Stimulated activated CD4-positive, alpha-beta T cell treated with anti-CD3 and anti-CD28 coated beads, Interleukin-15, amount 100 ng/mL, for 1 hour (primary cell): ENCODE data around the gene UXS1.

ENCODE experiments used
- DNase-seq, 2 donors: peaks; one replicate each; pipeline ENCODE4 v3.0.0-alpha.2; 2020; ENCODE audit warnings: low read depth in 1 of 2, low spot score in 1 of 2

The UXS1 gene

GRCh38 chr2:106113361-106113966 is 80.6 kb downstream of the UXS1 start:
- no peak for DNase-seq

DNA sequence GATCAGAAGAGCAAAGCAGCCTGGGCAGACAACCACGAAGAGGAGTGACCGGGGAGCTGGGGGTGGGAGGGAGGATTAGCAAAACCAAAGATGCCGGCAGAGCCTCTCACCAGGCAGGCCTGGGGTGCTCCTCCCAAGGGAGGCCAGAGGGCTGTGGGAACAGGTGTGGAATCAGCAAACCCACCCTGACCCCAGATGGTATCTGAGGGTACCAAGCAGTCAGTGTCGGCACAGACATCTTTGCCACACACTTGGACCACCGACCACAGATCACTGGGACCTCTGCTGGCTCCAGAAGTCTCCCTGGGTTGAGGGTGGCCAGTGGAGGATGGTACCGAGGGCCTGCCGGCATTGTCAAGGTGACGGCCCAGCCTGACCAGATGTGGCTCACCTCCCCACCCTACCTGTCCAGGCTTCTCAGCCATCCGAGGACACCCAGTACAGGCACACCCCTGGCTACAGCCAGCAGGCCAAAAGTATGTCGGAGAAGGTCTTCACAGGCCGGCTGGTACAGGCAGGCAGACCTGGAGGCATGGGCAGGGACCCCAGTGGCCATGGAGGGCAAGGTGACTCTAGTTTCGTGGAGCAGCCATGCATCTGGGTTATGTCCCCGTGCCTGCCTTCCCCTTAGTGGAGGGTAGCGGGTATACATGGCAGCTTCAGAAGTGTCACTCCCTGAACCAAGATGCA is 82.1 kb downstream of the UXS1 start:
- no peak for DNase-seq

DNA sequence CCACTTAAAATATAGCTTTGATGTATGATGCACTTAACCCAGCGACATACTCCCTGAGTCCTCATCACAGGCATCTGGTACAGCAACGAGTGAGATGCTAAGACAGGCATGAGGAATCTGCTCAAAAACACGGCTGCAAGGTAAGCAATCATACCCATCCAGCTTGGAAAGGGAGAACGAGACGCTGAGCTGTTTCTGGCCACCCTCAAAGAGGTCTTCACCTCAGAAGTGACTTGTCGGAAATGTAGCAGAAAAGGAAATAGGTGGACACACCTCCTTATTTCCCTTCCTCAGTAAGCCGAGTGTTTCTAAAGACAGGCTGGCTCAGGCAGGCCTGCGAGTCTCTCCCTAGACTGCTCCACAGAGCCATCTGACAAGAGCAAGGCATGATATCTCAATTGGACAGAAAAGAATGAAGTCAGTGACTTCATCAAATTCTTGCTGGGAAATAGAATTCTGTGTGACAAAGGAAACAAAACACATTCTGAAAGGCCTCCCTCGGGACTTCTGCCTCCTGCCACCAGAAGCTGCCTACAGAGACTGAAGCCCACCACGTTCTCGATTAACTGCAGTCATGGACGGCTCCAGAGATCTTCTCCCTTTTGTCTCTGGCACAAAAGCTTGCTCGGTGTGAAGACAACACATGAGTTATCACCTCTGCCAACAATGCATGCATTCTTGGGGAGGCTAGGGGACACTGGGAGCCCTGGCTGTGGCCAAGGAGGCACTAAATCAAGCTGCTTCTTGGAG is 84.3 kb downstream of the UXS1 start:
- no peak for DNase-seq

DNA sequence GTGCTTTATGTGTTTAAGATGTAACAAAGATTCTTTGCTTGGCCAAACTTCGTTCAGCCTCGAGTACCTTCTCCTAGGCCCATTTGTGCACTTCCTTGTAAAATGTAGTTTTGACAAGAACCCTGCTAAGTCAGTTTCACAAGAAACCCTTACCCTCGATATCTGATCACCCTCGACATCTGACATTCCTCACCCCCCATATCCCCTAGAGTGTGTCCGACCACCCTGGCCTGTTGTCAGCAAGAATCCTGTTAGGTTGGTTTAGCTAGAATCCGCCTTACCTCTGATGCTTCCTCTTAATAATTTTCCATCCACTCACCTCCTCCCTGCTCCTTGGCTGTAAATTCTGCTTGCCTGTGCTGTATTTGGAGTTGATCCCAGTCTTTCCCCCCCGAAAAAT is 85.3 kb downstream of the UXS1 start:
- no peak for DNase-seq

GRCh38 chr2:106108351-106108750 is 85.8 kb downstream of the UXS1 start:
- DNase-seq, result no peak

DNA sequence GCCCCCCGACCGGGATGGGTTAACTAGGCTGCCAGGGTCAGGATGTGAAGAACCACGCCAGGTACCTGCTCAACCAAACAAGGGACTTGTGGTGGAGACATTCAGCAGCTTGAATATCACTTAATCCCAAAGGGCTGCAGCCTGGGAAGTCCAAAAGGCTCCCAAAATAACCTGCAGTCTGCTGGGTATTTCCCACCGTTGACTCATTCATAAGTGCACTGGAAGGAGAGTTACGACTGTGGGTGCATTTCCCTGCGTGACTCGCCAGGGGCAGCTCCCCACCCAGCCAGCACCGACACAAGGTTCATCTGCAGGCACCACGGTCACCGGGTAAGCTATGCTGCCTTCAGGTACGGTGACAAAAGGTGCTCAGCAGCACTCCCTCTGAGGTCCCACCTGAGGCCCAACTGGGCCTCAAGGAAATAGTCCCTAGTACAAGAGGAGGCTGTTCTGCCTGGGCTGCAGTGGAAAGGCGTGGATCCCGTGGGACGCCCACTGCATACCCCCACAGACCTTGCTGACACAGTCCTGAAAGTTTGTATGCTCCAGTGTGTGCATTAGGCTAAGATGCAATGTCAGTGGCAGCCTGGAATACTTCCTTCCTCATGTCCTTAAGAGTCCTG is 86.5 kb downstream of the UXS1 start:
- no peak for DNase-seq

DNA sequence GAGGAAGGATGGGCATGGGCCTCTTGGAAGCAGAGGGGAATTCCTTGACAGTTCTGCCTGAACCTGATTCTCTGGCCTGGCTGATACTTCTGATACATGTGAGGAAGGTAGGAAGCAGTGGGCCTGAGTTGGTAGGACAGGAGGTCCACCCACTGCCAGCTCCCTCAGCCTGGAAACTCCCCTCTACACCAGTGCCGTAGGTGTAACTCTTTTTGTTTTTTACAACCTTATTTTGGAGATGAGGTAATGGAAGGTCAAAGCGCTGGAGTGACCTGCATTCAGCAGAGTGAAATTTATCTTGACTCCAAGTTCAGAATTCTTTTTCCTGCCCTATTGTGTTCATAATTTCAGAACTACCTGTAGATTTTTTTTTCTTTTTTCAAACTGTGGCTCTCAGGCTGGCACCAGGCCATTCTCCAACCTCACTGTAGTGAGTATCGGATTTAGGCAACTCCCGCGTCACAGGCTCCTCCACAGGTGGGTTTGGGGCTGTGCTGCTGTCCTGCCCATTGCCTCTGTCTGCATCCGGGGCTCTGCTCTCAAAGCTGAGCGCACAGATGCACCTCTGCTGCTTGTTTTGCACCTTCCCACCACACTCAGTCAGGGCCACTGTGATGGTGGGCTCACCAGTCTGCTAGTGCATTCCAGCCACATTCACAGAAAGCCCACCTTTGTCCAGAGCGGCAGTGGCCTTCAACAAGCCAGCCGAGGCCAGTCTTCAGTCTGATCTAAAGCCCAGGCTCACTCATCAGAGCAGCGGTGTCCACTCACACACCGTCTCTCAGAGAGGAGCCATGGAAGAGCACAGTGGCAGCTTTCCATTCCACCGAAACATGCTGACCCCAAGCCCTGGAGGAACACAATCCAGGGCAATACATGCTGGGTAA is 87.2 kb downstream of the UXS1 start:
- no peak for DNase-seq

GRCh38 chr2:106105151-106105922 is 88.8 kb downstream of the UXS1 start:
- no peak for DNase-seq

GRCh38 chr2:106104332-106105062 is 89.6 kb downstream of the UXS1 start:
- DNase-seq, result no peak

DNA sequence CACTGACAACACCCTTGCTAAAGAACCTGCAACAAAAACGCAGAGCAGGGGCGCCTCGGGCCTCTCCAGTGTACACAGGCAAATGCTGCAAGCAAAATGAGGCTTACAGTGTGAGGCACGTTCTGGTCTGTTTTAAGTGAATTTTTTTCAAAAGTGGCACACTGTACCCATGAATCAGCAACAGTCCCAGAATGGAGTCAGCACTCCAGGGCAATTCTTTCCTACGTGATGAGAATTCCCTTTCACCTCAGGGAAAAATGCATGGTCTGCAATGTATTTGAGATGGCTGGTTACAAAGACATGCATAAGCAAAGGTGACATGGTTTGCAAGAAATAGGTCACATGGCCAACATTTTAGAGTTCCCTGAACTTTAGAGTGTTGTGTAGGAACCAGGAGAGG is 94.4 kb downstream of the UXS1 start:
- DNase-seq, result no peak

DNA sequence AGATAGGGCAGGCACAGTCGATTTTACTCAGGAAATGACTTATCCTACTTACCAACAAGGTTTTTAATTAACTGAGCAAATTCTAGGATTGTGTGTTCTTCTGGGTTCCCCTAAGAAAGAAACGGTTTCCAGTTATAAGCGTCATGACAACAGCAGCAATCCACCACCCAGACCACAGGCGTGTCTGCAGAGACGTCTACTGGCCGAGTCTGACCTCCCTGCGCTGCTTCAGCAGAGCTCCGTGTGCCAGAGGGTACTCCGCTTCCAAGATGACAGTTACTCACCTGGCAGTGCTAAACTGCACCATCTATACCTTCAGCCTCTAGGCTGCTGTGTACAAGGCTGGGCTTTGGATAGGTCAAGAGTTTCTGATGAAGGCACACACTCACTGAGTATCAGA is 95.4 kb downstream of the UXS1 start:
- no peak for DNase-seq

DNA sequence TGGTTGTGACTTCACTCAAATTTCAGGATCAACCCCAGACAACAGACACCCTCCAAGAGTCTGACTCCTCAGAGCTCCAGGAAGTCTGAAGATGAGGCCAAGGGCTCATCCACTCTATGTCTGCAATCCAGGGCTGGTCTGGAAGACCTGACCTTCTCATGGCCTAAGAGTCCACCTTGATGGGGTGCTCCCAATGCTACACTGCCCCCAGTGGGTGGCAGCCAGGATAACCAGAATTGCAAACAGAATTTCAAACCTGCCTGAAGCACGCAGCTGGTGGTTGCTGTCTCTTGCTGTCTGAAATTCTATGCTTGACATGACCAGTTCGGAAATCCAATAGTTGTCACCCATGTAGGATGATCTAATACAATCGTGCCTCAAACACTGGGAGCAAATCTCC is 96.0 kb downstream of the UXS1 start:
- no peak for DNase-seq

DNA sequence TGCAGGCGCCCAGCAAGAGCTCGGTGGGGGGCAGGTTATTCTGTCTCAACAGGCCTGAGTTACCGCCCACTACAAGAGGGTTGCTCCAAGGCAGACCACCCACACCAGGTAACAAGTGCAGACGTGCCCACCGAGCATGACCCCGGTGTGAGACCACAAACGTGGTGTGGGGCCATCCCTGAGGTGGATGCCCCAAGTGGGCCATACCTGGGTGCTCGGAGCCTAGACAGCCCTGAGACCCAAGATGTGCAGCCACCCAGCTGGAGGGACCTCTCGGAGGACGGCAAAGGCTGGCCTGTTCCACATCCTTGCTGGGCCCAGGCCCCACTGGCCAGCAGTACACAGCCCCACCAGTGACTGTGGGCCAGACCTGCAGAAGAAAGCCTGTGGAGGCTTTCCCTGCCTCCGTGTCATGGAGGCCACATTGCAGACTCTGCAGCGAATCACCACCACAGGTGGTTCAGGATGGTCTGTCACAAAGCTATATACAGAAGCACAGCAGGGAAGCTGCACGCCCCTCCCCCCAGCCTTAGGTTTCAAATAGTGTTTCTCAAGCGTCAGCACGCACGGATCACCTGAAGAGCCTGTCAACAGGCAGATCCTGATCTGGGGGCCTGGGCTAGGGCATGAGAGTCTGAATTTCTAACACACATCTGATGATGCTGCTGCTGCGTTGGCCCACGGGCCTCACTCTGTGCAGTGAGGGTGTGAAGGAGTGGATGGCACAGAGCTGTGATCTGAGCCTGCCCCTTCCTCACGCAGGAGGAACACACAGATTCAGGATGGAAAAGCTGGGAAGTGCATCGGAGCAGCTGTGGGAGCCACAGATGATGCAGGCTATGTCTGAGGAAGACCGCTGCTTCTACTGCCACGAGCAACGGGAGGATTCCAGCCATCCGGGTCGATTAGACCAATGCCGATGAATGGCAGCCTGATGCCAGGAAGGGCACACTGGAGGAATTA is 96.8 kb downstream of the UXS1 start:
- no peak for DNase-seq

DNA sequence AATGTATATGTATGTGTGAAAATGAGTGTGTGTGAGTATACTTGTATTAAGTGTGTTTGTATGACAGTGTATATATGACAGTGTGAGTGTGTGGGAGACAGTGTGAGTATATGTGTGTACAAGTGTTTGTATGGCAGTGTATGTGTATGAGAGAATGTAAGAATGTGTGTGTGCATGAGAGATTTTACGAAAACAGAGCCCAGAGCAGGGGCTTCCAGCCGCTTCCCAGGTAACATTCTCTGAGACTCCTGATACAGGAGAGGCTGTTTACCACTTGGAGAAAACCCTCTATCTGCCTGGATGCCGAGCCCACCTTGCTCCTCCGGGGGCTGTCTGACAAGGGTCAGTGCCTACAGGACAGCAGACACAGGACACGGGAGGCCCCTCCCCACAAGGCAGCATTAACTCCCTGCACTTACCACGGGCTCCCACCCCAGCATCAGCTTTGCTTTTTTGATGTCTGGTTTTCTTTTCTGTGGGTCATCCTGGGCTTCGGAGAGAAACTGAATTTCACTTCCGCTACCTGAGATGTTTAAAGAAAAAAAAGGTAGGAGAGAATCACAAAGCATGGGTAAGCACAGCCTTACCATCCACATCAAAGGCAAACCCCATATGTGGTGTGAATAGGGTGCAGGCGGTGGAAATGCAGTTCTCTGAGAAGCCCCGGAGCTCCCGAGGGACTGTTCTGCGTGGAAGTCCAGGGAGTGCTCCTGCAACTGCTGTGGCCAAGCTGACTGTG is 97.6 kb downstream of the UXS1 start:
- no peak for DNase-seq

- peak; percentile 54 to 69 for DNase-seq
Measured at GRCh38 chr2:106095478-106096298, 98.4 kb downstream of the UXS1 start.

DNA sequence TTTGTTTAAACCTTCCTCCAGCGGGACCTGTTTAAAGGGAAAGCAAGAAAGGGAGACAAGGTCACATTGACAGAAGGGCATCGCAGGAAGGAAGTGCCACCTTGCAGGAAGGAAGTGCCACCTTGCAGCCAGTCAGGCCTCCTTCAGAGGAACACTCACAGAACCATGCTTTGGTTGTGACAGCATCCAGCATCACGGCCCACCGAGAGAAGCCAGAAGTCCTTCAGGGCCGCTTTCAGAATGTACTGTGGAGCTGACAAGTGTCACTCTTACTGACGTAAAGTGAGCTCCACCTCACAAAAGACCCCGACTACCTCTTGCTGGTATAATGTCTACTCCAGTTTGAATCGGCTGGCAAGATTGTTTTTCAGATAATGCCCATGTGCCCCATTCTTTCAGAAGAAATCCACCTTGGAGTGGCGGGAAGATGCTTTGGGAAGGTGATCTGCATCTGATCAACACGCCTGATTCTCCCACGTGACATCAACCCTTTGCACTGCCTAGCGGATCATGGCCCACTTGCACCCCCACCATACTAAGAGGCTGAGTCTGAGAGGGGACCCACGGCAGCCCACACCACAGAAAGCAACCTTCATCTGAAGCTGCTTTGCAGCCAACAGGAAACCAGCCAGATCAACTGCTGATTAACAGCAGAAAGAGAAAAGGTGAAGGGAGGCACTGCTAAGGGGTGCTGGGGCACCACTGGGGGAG is 99.8 kb downstream of the UXS1 start:
- DNase-seq, result peak in 1 of 2 donors; percentile 43
